Endothelial cell of umbilical vein (primary cell): ENCODE data around the gene PRXL2C. TPM values are rescaled to one million over a fixed set of nuclear protein-coding genes. Genes with fewer than 3 reads are reported as not detected.
A peak's percentile ranks its signal among the peaks of the same experiment; 100 is the strongest.

ENCODE experiments used
- BruUV-seq: library from RNA; stranded (reverse); fragments of 400-500 nt; replicated peaks from 2 replicates; lab custom pipeline; 2021; lab: Mats Ljungman, UMichigan
- CTCF ChIA-PET: fragments of 300-600, 350-600 bp; sonication (Branson Sonifier 250); formaldehyde crosslinking; loops from one replicate; lab custom pipeline; 2021; ENCODE audit warnings: antibody characterized with exemption, inconsistent platforms; lab: Charles Lee
- POLR2A ChIA-PET: fragments of 300-600, 350-600 bp; sonication (Branson Sonifier 250); formaldehyde crosslinking; loops from one replicate; lab custom pipeline; 2021; ENCODE audit warnings: antibody characterized with exemption, inconsistent platforms; lab: Charles Lee
- DNase-seq: peaks from one replicate; pipeline ENCODE4 v3.0.0-alpha.2; 2011; ENCODE audit warnings: low read depth, low spot score
- FAIRE-seq: peaks from 2 replicates; lab custom pipeline; 2011; peaks lifted over from hg19 to GRCh38; lab: Jason Lieb, UNC
- H2AFZ ChIP-seq: 2 replicates; pipeline ENCODE4 v1.6.0; 2012; ENCODE audit warnings: low read depth, low read length, control low read depth, inconsistent platforms
- H3K27ac ChIP-seq: 2 replicates; pipeline ENCODE4 v1.5.1; 2011; ENCODE audit warnings: low read depth, mild to moderate bottlenecking, control low read depth, low read length, moderate library complexity; ENCODE audit not compliant: insufficient read depth
- H3K27me3 ChIP-seq, 2 experiments: 2 replicates each; pipeline versions ENCODE4 v1.6.0 to v1.6.1; 2011; ENCODE audit warnings: low read length in 2 of 2, mixed read lengths in 1 of 2; ENCODE audit not compliant: control insufficient read depth in 2 of 2, insufficient read depth in 2 of 2
- H3K36me3 ChIP-seq, 2 experiments: 2 replicates in 1 of 2; 3 replicates in 1 of 2; pipeline ENCODE4 v1.5.1; 2011; ENCODE audit warnings: low read length in 2 of 2, mild to moderate bottlenecking in 1 of 2, moderate library complexity in 1 of 2; ENCODE audit not compliant: control insufficient read depth in 2 of 2, insufficient read depth in 2 of 2; ENCODE audit errors: extremely low read depth in 1 of 2
- H3K4me1 ChIP-seq: 3 replicates; pipeline ENCODE4 v1.5.1; 2011; ENCODE audit warnings: mild to moderate bottlenecking, low read length; ENCODE audit not compliant: control insufficient read depth, insufficient read depth; ENCODE audit errors: extremely low read depth
- H3K4me2 ChIP-seq: 2 replicates; pipeline ENCODE4 v1.6.1; 2011; ENCODE audit warnings: low read length, control low read depth, mixed read lengths; ENCODE audit not compliant: insufficient read depth
- H3K4me3 ChIP-seq, 3 experiments: fragments of 200-600 bp in 1 of 3; sonication (generic), shearing (Covaris generic) in 1 of 3; replicated peaks in 1 of 3; 2 replicates each; pipeline ENCODE4 v1.5.1; 2011 to 2016; ENCODE audit warnings: control low read depth in 3 of 3, low read length in 3 of 3, mild to moderate bottlenecking in 2 of 3, inconsistent platforms in 1 of 3, low read depth in 1 of 3, moderate library complexity in 1 of 3; ENCODE audit not compliant: insufficient read depth in 1 of 3
- H3K79me2 ChIP-seq: 2 replicates; pipeline ENCODE4 v1.6.0; 2012; ENCODE audit warnings: low read length, inconsistent platforms; ENCODE audit not compliant: control insufficient read depth, insufficient read depth
- H3K9ac ChIP-seq: replicated peaks from 2 replicates; pipeline ENCODE3; 2011; ENCODE audit warnings: low read length, control low read depth; ENCODE audit not compliant: insufficient read depth; ENCODE audit errors: extremely low read depth
- H3K9me1 ChIP-seq: replicated peaks from 3 replicates; pipeline ENCODE4 v1.6.0; 2011; ENCODE audit warnings: mild to moderate bottlenecking, low read length; ENCODE audit not compliant: control insufficient read depth, insufficient read depth; ENCODE audit errors: extremely low read depth
- H3K9me3 ChIP-seq: replicated peaks from 2 replicates; pipeline ENCODE4 v1.5.1; 2012; ENCODE audit warnings: low read length, inconsistent platforms; ENCODE audit not compliant: control insufficient read depth, insufficient read depth
- H4K20me1 ChIP-seq: replicated peaks from 2 replicates; pipeline ENCODE3; 2011; ENCODE audit warnings: mild to moderate bottlenecking, low read length; ENCODE audit not compliant: control insufficient read depth, insufficient read depth; ENCODE audit errors: extremely low read depth
- CTCF ChIP-seq, 2 donors: IDR thresholded peaks; 1 replicate in 1 of 2; 2 replicates in 1 of 2; pipeline ENCODE4 v1.5.1; 2011; ENCODE audit warnings: low read length in 2 of 2, mild to moderate bottlenecking in 2 of 2, moderate library complexity in 2 of 2, control low read depth in 1 of 2, inconsistent platforms in 1 of 2, low read depth in 1 of 2; ENCODE audit not compliant: insufficient read depth in 1 of 2; ENCODE audit errors: extremely low read depth in 1 of 2
- EZH2 ChIP-seq: IDR thresholded peaks from 2 replicates; pipeline ENCODE4 v1.6.1; 2012; ENCODE audit warnings: borderline replicate concordance, low read depth, mild to moderate bottlenecking, moderate library complexity, low read length, inconsistent platforms; ENCODE audit not compliant: severe bottlenecking
- FOS ChIP-seq: IDR thresholded peaks from 2 replicates; pipeline ENCODE4 v1.6.1; 2011; ENCODE audit warnings: mild to moderate bottlenecking, low read length, moderate library complexity, borderline replicate concordance; ENCODE audit not compliant: insufficient read depth
- GATA2 ChIP-seq: IDR thresholded peaks from 2 replicates; pipeline ENCODE4 v1.7.0; 2011; ENCODE audit warnings: low read depth, mild to moderate bottlenecking, moderate library complexity, mixed read lengths, low read length; ENCODE audit not compliant: insufficient read length, insufficient read depth
- JUN ChIP-seq: IDR thresholded peaks from 2 replicates; pipeline ENCODE4 v1.6.1; 2011; ENCODE audit warnings: borderline replicate concordance, low read depth; ENCODE audit not compliant: insufficient read length, insufficient read depth
- MAX ChIP-seq: IDR thresholded peaks from 2 replicates; pipeline ENCODE4 v1.6.1; 2011; ENCODE audit not compliant: insufficient read depth, insufficient read length
- POLR2A ChIP-seq: IDR thresholded peaks from 2 replicates; pipeline ENCODE4 v1.6.1; 2012; ENCODE audit warnings: low read depth, mild to moderate bottlenecking, control low read depth, low read length
- POLR2AphosphoS5 ChIP-seq: IDR thresholded peaks from 2 replicates; pipeline ENCODE4 v1.6.1; 2012; ENCODE audit warnings: low read depth, mild to moderate bottlenecking, control low read depth, low read length, moderate library complexity; ENCODE audit not compliant: insufficient read depth
- dilution Hi-C: fragments of 300-500 bp; cut with MboI; formaldehyde crosslinking; loops from one replicate; pipeline ENCODE4 v1.15.0; 2019; ENCODE audit warnings: low sequenced_read_pairs; ENCODE audit not compliant: extremely low pct_ligation_motif_present
- intact Hi-C: fragments of 100-400 bp; cut with micrococcal nuclease; formaldehyde crosslinking; loops from one replicate; pipeline ENCODE4 v1.10.0; 2022
- polyA plus RNA-seq, 4 experiments: library from polyadenylated mRNA; depleted of rRNA in 3 of 4; stranded (reverse) in 3 of 4; unstranded in 1 of 4; fragments of >200 nt; gene quantifications; 2 replicates each; pipeline versions ENCODE4 v1.2.1 to v1.2.3, GENCODE V29; 2011 to 2012; ENCODE audit warnings: missing spikeins in 1 of 4
- total RNA-seq: library from RNA; stranded (reverse); gene quantifications from 2 replicates; pipeline ENCODE4 v1.2.3, GENCODE V29; 2021

PRXL2C gene
- total and polyA plus RNA-seq, 2 donors (not counting 3 experiments of a cell fraction or from before 2014, with no cell fraction given): 5.4 to 14.7 TPM

- POLR2A ChIA-PET: no interaction called here
These were observed 33.1 kb upstream of the PRXL2C start for GRCh38 chr9:96688187-96688586.

GRCh38 chr9:96686638-96687335 lies 31.7 kb upstream of the PRXL2C start:
- intact Hi-C loops: loop anchor here (1.0 to 5.0 kb wide), 2 partner anchors 91 to 168 kb away; partner anchors contain the start of genes ZNF510 and ZNF782
- no TSS peak for BruUV-seq

More at GRCh38 chr9:96688187-96688586, 33.1 kb upstream of the PRXL2C start:
- Histone ChIP-seq H3K36me3 (no peaks in the 10 kb centered on the region), H3K4me1 (no peaks in the 10 kb centered on the region), H3K4me2 (no peak overlapping the region), H4K20me1 (no peaks in the 10 kb centered on the region), H3K79me2 (no peaks in the 10 kb centered on the region), H3K9me3 (no peaks in the 10 kb centered on the region), H3K9me1 (no peaks in the 10 kb centered on the region), H3K27ac (no peak overlapping the region), H2AFZ (no peak overlapping the region), H3K27me3 (peaks cover 2 to 3% of the 10 kb centered on the region in 2 experiments), H3K9ac (no peak overlapping the region), H3K4me3 (no peak overlapping the region)
- TF ChIP-seq MAX: no peak
- TF ChIP-seq POLR2A: no peak
- DNase-seq (no peak), FAIRE-seq (no peak)
- dilution Hi-C loops (no loop called here), intact Hi-C loops (loop anchor here (5.0 kb wide), 1 partner anchor 89 kb away; the partner anchor contains the start of gene ZNF510)
- BruUV-seq: no TSS peak
- CTCF ChIA-PET: interaction anchor here (1.1 kb wide), 1 partner anchor 236 kb away, joined by 3 read pairs; no protein-coding TSS in a partner anchor

More at GRCh38 chr9:96686638-96687335, 31.7 kb upstream of the PRXL2C start:
- Histone ChIP-seq H3K4me3 (peak overlapping the region in 1 of 3 experiments; percentile 26), H2AFZ (peak overlapping the region; percentile 63), H3K4me2 (peak overlapping the region; percentile 54), H3K9me3 (no peaks in the 10 kb centered on the region), H3K27me3 (peaks cover 2 to 3% of the 10 kb centered on the region in 2 experiments), H3K9ac (no peak overlapping the region), H3K27ac (no peak overlapping the region), H3K9me1 (no peaks in the 10 kb centered on the region), H3K36me3 (no peaks in the 10 kb centered on the region), H3K79me2 (no peaks in the 10 kb centered on the region), H3K4me1 (no peaks in the 10 kb centered on the region), H4K20me1 (no peaks in the 10 kb centered on the region)
- ChIA-PET POLR2A (no interaction called here), CTCF (interaction anchor here (0.8 to 1.6 kb wide), 4 partner anchors 12 to 431 kb away, joined by 3 to 7 read pairs (median 4); partner anchors contain the start of gene ZNF782)
- TF ChIP-seq EZH2 (no peak), POLR2AphosphoS5 (peak; percentile 25), FOS (no peak), CTCF (IDR thresholded peaks at IDR 0.05; ENCODE audit: extremely low read depth in 1 of 2, insufficient read depth in 1 of 2, low read depth in 1 of 2, low read length in 2 of 2) (peak; percentile 59 to 76), POLR2A (no peak), GATA2 (no peak), JUN (no peak)
- dilution Hi-C loops: no loop called here
- FAIRE-seq: peak; percentile 79
- peak; percentile 65 for DNase-seq
